SK-N-SH treated with all-trans-retinoic acid at 6 μM for 48 hours (cell line): Measurements from ENCODE around the gene DCUN1D2.
A peak's percentile ranks its signal among the peaks of the same experiment; 100 is the strongest.
"Not testable (repeated sequence)": the region's sequence is repeated elsewhere in the genome, so short reads cannot be mapped to it uniquely, and the experiment has no call there.

Source experiments
- ATAC-seq: fragments of 200-7000 bp; cut with Tn5 transposase; 3 replicates; pipeline ENCODE4 v1.9.1; 2020; ENCODE audit warnings: mild to moderate bottlenecking, moderate library complexity
- ARNTL ChIP-seq: fragments of 450-650 bp; formaldehyde crosslinking; IDR thresholded peaks from 2 replicates; pipeline ENCODE4 v1.5.0; 2020; ENCODE audit warnings: low read depth, mild to moderate bottlenecking, moderate library complexity, borderline replicate concordance
- BACH2 ChIP-seq: fragments of 250-450 bp; sonication (Bioruptor Pico); IDR thresholded peaks from 2 replicates; pipeline ENCODE4 v1.9.0; 2021; ENCODE audit warnings: mild to moderate bottlenecking, borderline replicate concordance
- CREB5 ChIP-seq: fragments of 250-450 bp; sonication (Bioruptor Pico); IDR thresholded peaks from 2 replicates; pipeline ENCODE4 v1.5.1; 2020; ENCODE audit warnings: low read depth, mild to moderate bottlenecking, moderate library complexity
- CSDC2 ChIP-seq: fragments of 250-450 bp; sonication (Bioruptor Pico); IDR thresholded peaks from 2 replicates; pipeline ENCODE4 v1.5.0; 2020; ENCODE audit warnings: mild to moderate bottlenecking, moderate library complexity
- ESRRG ChIP-seq: fragments of 250-450 bp; sonication (Bioruptor Pico); IDR thresholded peaks from 2 replicates; pipeline ENCODE4 v1.6.1; 2021; ENCODE audit warnings: mild to moderate bottlenecking
- GLIS3 ChIP-seq: fragments of 250-450 bp; sonication (Bioruptor Pico); IDR thresholded peaks from 2 replicates; pipeline ENCODE4 v1.5.0; 2020; ENCODE audit warnings: mild to moderate bottlenecking, moderate library complexity
- ISL1 ChIP-seq: fragments of 250-450 bp; sonication (Bioruptor Pico); IDR thresholded peaks from 2 replicates; pipeline ENCODE4 v2.1.2; 2022; ENCODE audit warnings: mild to moderate bottlenecking, moderate library complexity
- OSR1 ChIP-seq: fragments of 250-450 bp; sonication (Bioruptor Pico); IDR thresholded peaks from 2 replicates; pipeline ENCODE4 v1.8.0; 2022; ENCODE audit warnings: moderate library complexity, mild to moderate bottlenecking, inconsistent platforms
- POU6F1 ChIP-seq: fragments of 250-450 bp; sonication (Bioruptor Pico); IDR thresholded peaks from 2 replicates; pipeline ENCODE4 v1.8.0; 2021; ENCODE audit warnings: low read depth, mild to moderate bottlenecking, moderate library complexity, borderline replicate concordance
- PPARA ChIP-seq: fragments of 250-450 bp; sonication (Bioruptor Pico); IDR thresholded peaks from 2 replicates; pipeline ENCODE4 v1.5.0; 2020; ENCODE audit warnings: mild to moderate bottlenecking, borderline replicate concordance
- RARB ChIP-seq: fragments of 250-450 bp; sonication (Bioruptor Pico); IDR thresholded peaks from 2 replicates; pipeline ENCODE4 v1.8.0; 2021; ENCODE audit warnings: mild to moderate bottlenecking, moderate library complexity
- SNAI2 ChIP-seq: fragments of 250-450 bp; sonication (Bioruptor Pico); IDR thresholded peaks from 2 replicates; pipeline ENCODE4 v1.5.0; 2020; ENCODE audit warnings: mild to moderate bottlenecking, moderate library complexity
- TCF4 ChIP-seq: fragments of 250-450 bp; sonication (Bioruptor Pico); IDR thresholded peaks from 2 replicates; pipeline ENCODE4 v1.8.0; 2021; ENCODE audit warnings: mild to moderate bottlenecking, moderate library complexity, borderline replicate concordance
- TOX ChIP-seq: fragments of 250-450 bp; sonication (Bioruptor Pico); IDR thresholded peaks from 2 replicates; pipeline ENCODE4 v1.8.0; 2021; ENCODE audit warnings: mild to moderate bottlenecking, moderate library complexity, borderline replicate concordance
- ZC3H10 ChIP-seq: fragments of 250-450 bp; sonication (Bioruptor Pico); IDR thresholded peaks from 2 replicates; pipeline ENCODE4 v1.5.1; 2021; ENCODE audit warnings: mild to moderate bottlenecking, moderate library complexity
- ZFP3 ChIP-seq: fragments of 250-450 bp; sonication (Bioruptor Pico); IDR thresholded peaks from 2 replicates; pipeline ENCODE4 v1.5.0; 2020; ENCODE audit warnings: mild to moderate bottlenecking, moderate library complexity
- ZFP30 ChIP-seq: fragments of 450-650 bp; formaldehyde crosslinking; IDR thresholded peaks from 2 replicates; pipeline ENCODE4 v1.5.0; 2022; ENCODE audit warnings: mild to moderate bottlenecking, moderate library complexity
- ZNF565 ChIP-seq: fragments of 450-650 bp; formaldehyde crosslinking; conservative IDR thresholded peaks from 2 replicates; pipeline ENCODE4 v1.5.0; 2020; ENCODE audit warnings: low read depth, mild to moderate bottlenecking, moderate library complexity
- ZNF70 ChIP-seq: fragments of 450-650 bp; formaldehyde crosslinking; IDR thresholded peaks from 2 replicates; pipeline ENCODE4 v1.5.0; 2020; ENCODE audit warnings: mild to moderate bottlenecking, moderate library complexity
- ZNF8 ChIP-seq: fragments of 450-650 bp; formaldehyde crosslinking; IDR thresholded peaks from 2 replicates; pipeline ENCODE4 v1.5.0; 2020; ENCODE audit warnings: mild to moderate bottlenecking, moderate library complexity
- TF ChIP-seq, protein P1 (sequence below): fragments of 250-450 bp; sonication (Bioruptor Pico); IDR thresholded peaks from 2 replicates; pipeline ENCODE4 v1.5.1; 2021; ENCODE audit warnings: mild to moderate bottlenecking, moderate library complexity
- TF ChIP-seq, protein P2 (sequence below): fragments of 250-450 bp; sonication (Bioruptor Pico); IDR thresholded peaks from 2 replicates; pipeline ENCODE4 v1.8.0; 2020; ENCODE audit warnings: mild to moderate bottlenecking, moderate library complexity, borderline replicate concordance

DCUN1D2 gene

GRCh38 chr13:113437408-113438010 is 53.0 kb downstream of the DCUN1D2 start:
- peak; percentile 47; the same call in 2 of the 3 replicates for ATAC-seq
- TF ChIP-seq OSR1 (no peak), ZNF70 (no peak), TCF4 (CRISPR knock-in tag) (no peak), POU6F1 (CRISPR knock-in tag) (no peak), ARNTL (no peak), CSDC2 (CRISPR knock-in tag) (no peak), BACH2 (CRISPR knock-in tag) (no peak), ZFP30 (CRISPR knock-in tag) (no peak), ESRRG (CRISPR knock-in tag) (no peak), TOX (CRISPR knock-in tag) (no peak), SNAI2 (no peak), CREB5 (CRISPR knock-in tag) (no peak), ZC3H10 (CRISPR knock-in tag) (no peak), ISL1 (CRISPR knock-in tag) (no peak), ZFP3 (no peak), RARB (no peak), GLIS3 (CRISPR knock-in tag) (no peak), PPARA (CRISPR knock-in tag) (no peak)
- TF ChIP-seq, protein P1, sequence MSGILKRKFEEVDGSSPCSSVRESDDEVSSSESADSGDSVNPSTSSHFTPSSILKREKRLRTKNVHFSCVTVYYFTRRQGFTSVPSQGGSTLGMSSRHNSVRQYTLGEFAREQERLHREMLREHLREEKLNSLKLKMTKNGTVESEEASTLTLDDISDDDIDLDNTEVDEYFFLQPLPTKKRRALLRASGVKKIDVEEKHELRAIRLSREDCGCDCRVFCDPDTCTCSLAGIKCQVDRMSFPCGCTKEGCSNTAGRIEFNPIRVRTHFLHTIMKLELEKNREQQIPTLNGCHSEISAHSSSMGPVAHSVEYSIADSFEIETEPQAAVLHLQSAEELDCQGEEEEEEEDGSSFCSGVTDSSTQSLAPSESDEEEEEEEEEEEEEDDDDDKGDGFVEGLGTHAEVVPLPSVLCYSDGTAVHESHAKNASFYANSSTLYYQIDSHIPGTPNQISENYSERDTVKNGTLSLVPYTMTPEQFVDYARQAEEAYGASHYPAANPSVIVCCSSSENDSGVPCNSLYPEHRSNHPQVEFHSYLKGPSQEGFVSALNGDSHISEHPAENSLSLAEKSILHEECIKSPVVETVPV = no peak

GRCh38 chr13:113436866-113437265 is 53.6 kb downstream of the DCUN1D2 start:
- ATAC-seq = not testable (repeated sequence)

GRCh38 chr13:113435907-113436306 is 54.6 kb downstream of the DCUN1D2 start:
- not testable (repeated sequence) for ATAC-seq

DNA sequence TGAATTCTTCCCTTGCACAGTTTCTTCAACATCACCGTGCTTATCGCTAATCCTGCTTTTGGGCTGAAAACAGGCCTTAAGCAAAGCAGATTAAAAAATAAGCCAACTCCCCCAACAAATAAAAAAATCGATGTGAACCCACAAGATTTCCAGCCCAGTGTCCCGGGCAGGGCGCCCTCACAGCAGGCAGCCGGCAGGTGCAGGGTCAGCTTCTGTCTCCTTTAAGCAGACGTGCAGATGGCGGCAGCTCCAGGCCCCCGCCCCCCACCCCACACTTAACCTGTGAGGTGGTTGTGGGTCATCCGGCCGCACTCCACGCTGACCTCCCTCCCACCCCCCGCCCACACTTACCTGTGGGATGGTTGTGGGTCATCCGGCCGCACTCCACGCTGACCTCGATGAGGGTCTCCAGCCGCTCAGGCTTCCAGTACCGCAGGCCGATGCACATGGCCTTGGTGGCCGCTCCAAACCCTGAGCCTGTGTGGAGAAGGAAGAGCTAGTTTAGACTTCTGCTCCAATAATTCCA is 57.1 kb downstream of the DCUN1D2 start:
- no peak for ATAC-seq
- TF ChIP-seq BACH2 (CRISPR knock-in tag) (no peak), CSDC2 (CRISPR knock-in tag) (no peak), POU6F1 (CRISPR knock-in tag) (no peak), ZC3H10 (CRISPR knock-in tag) (no peak), RARB (no peak), ZNF8 (CRISPR knock-in tag) (no peak), ZNF565 (no peak), ZFP3 (no peak), TCF4 (CRISPR knock-in tag) (no peak), CREB5 (CRISPR knock-in tag) (no peak), SNAI2 (no peak), ISL1 (CRISPR knock-in tag) (no peak), ARNTL (no peak), ZFP30 (CRISPR knock-in tag) (no peak), PPARA (CRISPR knock-in tag) (no peak), ZNF70 (no peak)
- TF ChIP-seq, protein P2, sequence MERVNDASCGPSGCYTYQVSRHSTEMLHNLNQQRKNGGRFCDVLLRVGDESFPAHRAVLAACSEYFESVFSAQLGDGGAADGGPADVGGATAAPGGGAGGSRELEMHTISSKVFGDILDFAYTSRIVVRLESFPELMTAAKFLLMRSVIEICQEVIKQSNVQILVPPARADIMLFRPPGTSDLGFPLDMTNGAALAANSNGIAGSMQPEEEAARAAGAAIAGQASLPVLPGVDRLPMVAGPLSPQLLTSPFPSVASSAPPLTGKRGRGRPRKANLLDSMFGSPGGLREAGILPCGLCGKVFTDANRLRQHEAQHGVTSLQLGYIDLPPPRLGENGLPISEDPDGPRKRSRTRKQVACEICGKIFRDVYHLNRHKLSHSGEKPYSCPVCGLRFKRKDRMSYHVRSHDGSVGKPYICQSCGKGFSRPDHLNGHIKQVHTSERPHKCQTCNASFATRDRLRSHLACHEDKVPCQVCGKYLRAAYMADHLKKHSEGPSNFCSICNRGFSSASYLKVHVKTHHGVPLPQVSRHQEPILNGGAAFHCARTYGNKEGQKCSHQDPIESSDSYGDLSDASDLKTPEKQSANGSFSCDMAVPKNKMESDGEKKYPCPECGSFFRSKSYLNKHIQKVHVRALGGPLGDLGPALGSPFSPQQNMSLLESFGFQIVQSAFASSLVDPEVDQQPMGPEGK (CRISPR knock-in tag) = no peak
- TF ChIP-seq, protein P1 = no peak
